Neural cell (in vitro differentiated cells): ENCODE results near the gene RIPK3.

Experiments used
- TAF1 ChIP-seq: IDR thresholded peaks from 2 replicates; pipeline ENCODE4 v1.6.1; 2012; ENCODE audit warnings: low read depth
- TF ChIP-seq, protein P1 (sequence below): fragments of 450-650 bp; IDR thresholded peaks from 2 replicates; pipeline ENCODE4 v1.5.1; 2014; ENCODE audit warnings: antibody characterized with exemption, mild to moderate bottlenecking, moderate library complexity; ENCODE audit not compliant: poor library complexity, severe bottlenecking
- TF ChIP-seq, protein P2 (sequence below): IDR thresholded peaks from 2 replicates; pipeline ENCODE4 v1.6.1; 2012; ENCODE audit warnings: borderline replicate concordance

GRCh38 chr14:24377126-24377525 lies 37.3 kb upstream of the RIPK3 start:
- TF ChIP-seq, protein P1, sequence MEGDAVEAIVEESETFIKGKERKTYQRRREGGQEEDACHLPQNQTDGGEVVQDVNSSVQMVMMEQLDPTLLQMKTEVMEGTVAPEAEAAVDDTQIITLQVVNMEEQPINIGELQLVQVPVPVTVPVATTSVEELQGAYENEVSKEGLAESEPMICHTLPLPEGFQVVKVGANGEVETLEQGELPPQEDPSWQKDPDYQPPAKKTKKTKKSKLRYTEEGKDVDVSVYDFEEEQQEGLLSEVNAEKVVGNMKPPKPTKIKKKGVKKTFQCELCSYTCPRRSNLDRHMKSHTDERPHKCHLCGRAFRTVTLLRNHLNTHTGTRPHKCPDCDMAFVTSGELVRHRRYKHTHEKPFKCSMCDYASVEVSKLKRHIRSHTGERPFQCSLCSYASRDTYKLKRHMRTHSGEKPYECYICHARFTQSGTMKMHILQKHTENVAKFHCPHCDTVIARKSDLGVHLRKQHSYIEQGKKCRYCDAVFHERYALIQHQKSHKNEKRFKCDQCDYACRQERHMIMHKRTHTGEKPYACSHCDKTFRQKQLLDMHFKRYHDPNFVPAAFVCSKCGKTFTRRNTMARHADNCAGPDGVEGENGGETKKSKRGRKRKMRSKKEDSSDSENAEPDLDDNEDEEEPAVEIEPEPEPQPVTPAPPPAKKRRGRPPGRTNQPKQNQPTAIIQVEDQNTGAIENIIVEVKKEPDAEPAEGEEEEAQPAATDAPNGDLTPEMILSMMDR = no peak
- TF ChIP-seq, protein P2, sequence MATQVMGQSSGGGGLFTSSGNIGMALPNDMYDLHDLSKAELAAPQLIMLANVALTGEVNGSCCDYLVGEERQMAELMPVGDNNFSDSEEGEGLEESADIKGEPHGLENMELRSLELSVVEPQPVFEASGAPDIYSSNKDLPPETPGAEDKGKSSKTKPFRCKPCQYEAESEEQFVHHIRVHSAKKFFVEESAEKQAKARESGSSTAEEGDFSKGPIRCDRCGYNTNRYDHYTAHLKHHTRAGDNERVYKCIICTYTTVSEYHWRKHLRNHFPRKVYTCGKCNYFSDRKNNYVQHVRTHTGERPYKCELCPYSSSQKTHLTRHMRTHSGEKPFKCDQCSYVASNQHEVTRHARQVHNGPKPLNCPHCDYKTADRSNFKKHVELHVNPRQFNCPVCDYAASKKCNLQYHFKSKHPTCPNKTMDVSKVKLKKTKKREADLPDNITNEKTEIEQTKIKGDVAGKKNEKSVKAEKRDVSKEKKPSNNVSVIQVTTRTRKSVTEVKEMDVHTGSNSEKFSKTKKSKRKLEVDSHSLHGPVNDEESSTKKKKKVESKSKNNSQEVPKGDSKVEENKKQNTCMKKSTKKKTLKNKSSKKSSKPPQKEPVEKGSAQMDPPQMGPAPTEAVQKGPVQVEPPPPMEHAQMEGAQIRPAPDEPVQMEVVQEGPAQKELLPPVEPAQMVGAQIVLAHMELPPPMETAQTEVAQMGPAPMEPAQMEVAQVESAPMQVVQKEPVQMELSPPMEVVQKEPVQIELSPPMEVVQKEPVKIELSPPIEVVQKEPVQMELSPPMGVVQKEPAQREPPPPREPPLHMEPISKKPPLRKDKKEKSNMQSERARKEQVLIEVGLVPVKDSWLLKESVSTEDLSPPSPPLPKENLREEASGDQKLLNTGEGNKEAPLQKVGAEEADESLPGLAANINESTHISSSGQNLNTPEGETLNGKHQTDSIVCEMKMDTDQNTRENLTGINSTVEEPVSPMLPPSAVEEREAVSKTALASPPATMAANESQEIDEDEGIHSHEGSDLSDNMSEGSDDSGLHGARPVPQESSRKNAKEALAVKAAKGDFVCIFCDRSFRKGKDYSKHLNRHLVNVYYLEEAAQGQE = no peak
- TF ChIP-seq TAF1 = no peak
